Activated naive CD8-positive, alpha-beta T cell treated with anti-CD3 and anti-CD28 coated beads for 36 hours (primary cell): Measurements from ENCODE around the gene ISCU. TPM values are rescaled to one million over a fixed set of nuclear protein-coding genes. Genes with fewer than 3 reads are reported as not detected.

Experiments used
- DNase-seq: peaks from one replicate; pipeline ENCODE4 v3.0.0; 2021
- H3K27ac Mint-ChIP-seq: one replicate; pipeline ENCODE4 v1.8.0; 2022; ENCODE audit warnings: mild to moderate bottlenecking, moderate library complexity, mixed read lengths
- H3K27me3 Mint-ChIP-seq: one replicate; pipeline ENCODE4 v1.8.0; 2022; ENCODE audit warnings: mild to moderate bottlenecking, mixed read lengths
- H3K36me3 Mint-ChIP-seq: one replicate; pipeline ENCODE4 v1.8.0; 2021; ENCODE audit warnings: mild to moderate bottlenecking, mixed read lengths
- H3K4me1 Mint-ChIP-seq: one replicate; pipeline ENCODE4 v1.8.0; 2021; ENCODE audit warnings: mixed read lengths
- H3K4me3 Mint-ChIP-seq: one replicate; pipeline ENCODE4 v1.8.0; 2022; ENCODE audit warnings: mild to moderate bottlenecking, moderate library complexity, mixed read lengths
- H3K9me3 Mint-ChIP-seq: one replicate; pipeline ENCODE4 v1.8.0; 2022; ENCODE audit warnings: mixed read lengths
- total RNA-seq, 2 experiments: library from RNA; stranded (reverse); gene quantifications; one replicate each; pipeline ENCODE4 v1.2.3, GENCODE V29; 2021

The ISCU gene
- total RNA-seq, 2 experiments from 2014 or later = 69.5 TPM

DNA sequence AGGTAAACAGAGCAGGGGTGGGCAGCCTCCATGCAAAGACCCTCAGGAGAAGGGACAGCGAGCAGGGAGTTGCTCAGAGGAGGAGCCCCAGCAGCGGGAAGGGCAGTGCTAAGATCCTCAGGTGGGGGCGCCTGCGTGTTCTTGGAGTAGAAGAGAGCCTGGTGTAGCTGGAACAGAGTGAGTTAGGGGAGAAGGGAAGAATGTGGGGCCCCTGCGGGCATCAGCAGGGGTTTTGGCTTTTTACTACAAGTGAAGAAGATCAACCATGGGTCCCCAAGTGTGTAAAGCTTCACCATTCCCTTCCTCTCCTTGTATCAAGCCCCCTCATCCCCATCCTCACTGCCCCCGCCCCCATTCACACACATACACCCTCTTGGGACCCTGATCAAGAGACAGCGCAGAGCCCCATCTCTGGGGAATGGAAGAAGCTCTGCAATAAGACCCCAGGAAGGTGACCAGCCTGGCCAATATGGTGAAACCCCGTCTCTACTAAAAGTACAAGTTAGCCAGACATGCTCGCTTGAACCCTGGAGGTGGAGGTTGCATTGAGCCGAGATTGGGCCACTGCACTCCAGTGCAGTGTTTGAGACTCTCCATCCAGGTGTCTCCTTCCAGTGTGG, 45.7 kb downstream of the ISCU start:
- Mint-ChIP-seq H3K9me3 (peaks cover 8% of the 10 kb centered on the region), H3K4me3 (no peak overlapping the region), H3K36me3 (peaks cover 5% of the 10 kb centered on the region), H3K27ac (no peak overlapping the region), H3K27me3 (peaks cover 12% of the 10 kb centered on the region), H3K4me1 (peaks cover 16% of the 10 kb centered on the region)
- no peak for DNase-seq

GRCh38 chr12:108608616-108609015, 46.2 kb downstream of the ISCU start:
- DNase-seq = no peak
- Mint-ChIP-seq H3K36me3 (peaks cover 5% of the 10 kb centered on the region), H3K9me3 (peaks cover 8% of the 10 kb centered on the region), H3K4me1 (peaks cover 19% of the 10 kb centered on the region), H3K27me3 (peaks cover 12% of the 10 kb centered on the region), H3K4me3 (no peak overlapping the region), H3K27ac (no peak overlapping the region)

- peaks cover 27% of the 10 kb centered on the region for H3K4me1 Mint-ChIP-seq
- peaks cover 5% of the 10 kb centered on the region for H3K36me3 Mint-ChIP-seq
- no peak for DNase-seq
- no peak overlapping the region for H3K27ac Mint-ChIP-seq
- H3K9me3 Mint-ChIP-seq = peaks cover 8% of the 10 kb centered on the region
- H3K27me3 Mint-ChIP-seq = peaks cover 12% of the 10 kb centered on the region
- H3K4me3 Mint-ChIP-seq = no peak overlapping the region
These were observed 47.3 kb downstream of the ISCU start for GRCh38 chr12:108609537-108610335.

DNA sequence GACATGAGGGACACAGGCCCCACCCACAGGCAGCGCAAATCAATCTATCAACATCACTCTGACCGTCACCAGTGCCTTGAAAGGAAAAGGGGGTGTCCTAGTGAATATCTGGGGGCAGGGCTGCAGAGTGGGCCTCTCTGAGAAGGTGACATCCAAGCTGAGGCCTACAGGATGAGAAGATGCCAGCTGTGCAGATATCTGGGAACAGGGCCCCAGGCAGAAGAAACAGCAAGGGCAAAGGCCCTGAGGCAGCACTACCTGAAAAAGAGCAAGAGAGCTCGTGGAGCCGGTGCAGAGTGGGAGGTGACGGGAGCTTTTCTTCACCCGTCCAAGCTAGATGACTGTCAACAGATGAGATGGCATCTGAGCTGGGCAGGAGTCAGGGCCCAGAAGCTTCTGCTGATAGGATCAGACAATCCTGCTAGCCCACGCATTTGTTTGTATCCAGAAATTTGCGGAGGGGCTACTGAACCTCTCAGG, 48.0 kb downstream of the ISCU start:
- Mint-ChIP-seq H3K27me3 (peaks cover 10% of the 10 kb centered on the region), H3K36me3 (peaks cover 4% of the 10 kb centered on the region), H3K4me1 (peaks cover 28% of the 10 kb centered on the region), H3K27ac (no peak overlapping the region), H3K9me3 (peaks cover 6% of the 10 kb centered on the region), H3K4me3 (no peak overlapping the region)
- no peak for DNase-seq

DNA sequence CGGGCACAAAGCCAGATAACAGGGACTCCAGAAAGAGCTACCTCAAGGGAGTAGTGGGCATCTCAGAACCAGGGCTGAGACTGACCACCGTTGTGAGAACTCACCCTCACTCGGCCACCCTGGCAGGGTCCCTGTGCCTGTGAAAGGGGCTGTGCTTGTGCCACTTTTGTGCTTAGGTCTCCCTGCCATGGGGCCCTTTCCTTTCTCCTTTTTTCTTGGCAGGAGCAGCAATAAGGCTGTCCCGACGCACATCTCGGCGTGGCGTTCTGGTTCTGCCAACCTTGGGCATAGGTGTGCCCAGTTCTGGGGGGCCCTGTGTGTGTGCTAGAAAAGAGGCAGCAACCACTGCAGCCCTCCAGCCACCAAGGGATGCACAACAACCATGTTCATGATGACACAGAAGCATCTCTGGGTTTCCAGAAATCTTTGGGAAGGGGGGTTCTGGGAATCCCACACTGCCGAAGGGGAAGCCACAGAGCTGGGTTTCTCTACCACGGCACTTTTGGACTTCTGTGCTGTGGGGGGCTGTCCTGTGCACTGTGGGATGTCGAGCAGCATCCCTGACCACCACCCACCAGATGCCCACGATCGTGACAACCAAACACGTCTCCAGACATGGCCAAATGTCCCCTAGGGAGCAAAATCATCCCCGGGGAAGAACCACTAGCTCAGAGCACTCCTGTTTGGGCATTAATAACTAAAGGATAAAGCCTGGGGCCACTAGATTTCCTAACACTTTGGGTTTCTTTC, 48.6 kb downstream of the ISCU start:
- Mint-ChIP-seq H3K9me3 (peaks cover 3% of the 10 kb centered on the region), H3K36me3 (peaks cover 3% of the 10 kb centered on the region), H3K27me3 (peaks cover 3% of the 10 kb centered on the region), H3K4me1 (peaks cover 26% of the 10 kb centered on the region), H3K4me3 (no peak overlapping the region), H3K27ac (no peak overlapping the region)
- DNase-seq = no peak

GRCh38 chr12:108611884-108612415, 49.6 kb downstream of the ISCU start:
- H3K4me3 Mint-ChIP-seq = no peak overlapping the region
- peaks cover 35% of the 10 kb centered on the region for H3K4me1 Mint-ChIP-seq
- no peaks in the 10 kb centered on the region for H3K27me3 Mint-ChIP-seq
- H3K36me3 Mint-ChIP-seq = peaks cover 11% of the 10 kb centered on the region
- H3K9me3 Mint-ChIP-seq = peaks cover 10% of the 10 kb centered on the region
- H3K27ac Mint-ChIP-seq = no peak overlapping the region
- peak; percentile 65 for DNase-seq

DNA sequence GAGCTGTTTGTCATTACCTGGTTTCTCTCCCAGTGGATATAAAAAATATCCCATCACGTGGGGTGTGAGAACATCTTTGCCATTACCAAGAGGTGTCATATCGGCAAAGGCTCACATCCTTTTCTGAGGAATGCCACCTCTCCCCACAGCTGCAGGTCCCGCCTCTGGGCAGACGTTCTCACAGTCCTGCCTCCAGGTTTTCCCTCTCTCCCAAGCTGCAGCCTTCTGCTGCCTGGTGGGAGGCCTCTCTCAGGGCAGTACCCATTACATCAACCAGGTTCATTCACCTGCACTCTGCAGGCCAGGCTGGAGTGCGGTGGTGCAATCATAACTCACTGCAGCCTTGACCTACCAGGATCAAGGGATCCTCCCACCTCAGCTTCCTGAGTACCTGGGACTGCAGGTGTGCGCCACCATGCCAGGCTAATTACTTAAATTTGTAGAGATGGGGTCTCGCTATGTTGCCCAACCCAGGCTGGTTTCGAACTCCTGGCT, 50.4 kb downstream of the ISCU start:
- H3K9me3 Mint-ChIP-seq = peaks cover 10% of the 10 kb centered on the region
- no peaks in the 10 kb centered on the region for H3K27me3 Mint-ChIP-seq
- peaks cover 12% of the 10 kb centered on the region for H3K36me3 Mint-ChIP-seq
- H3K4me1 Mint-ChIP-seq = peaks cover 42% of the 10 kb centered on the region
- no peak overlapping the region for H3K4me3 Mint-ChIP-seq
- no peak for DNase-seq
- H3K27ac Mint-ChIP-seq = no peak overlapping the region

GRCh38 chr12:108613548-108613947, 51.2 kb downstream of the ISCU start:
- Mint-ChIP-seq H3K27me3 (no peaks in the 10 kb centered on the region), H3K36me3 (peaks cover 12% of the 10 kb centered on the region), H3K4me1 (peaks cover 49% of the 10 kb centered on the region), H3K27ac (no peak overlapping the region), H3K4me3 (no peak overlapping the region), H3K9me3 (peaks cover 10% of the 10 kb centered on the region)
- DNase-seq = no peak

DNA sequence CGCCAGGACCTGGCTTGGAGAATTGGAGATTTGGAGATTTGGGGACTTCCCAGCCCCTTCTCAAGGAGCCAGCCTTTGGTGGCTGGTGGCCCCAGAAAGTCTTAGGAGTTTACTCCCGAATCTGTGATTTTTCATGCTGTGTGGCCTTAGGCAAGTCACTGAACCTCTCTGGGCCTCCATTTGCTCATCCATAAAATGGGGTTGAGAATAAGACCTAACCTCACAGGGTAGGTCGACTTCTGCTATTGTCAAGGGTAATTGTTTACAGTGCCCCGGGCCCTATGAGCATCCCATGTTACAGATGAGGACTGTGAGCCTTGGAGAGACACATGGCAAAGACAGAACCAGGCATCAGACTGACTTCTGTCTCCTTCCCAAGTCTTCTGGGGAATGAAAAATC, 51.6 kb downstream of the ISCU start:
- Mint-ChIP-seq H3K9me3 (peaks cover 10% of the 10 kb centered on the region), H3K27me3 (no peaks in the 10 kb centered on the region), H3K36me3 (peaks cover 12% of the 10 kb centered on the region), H3K27ac (peak overlapping the region; percentile 28), H3K4me3 (no peak overlapping the region), H3K4me1 (peaks cover 50% of the 10 kb centered on the region)
- DNase-seq = no peak

- H3K27ac Mint-ChIP-seq = no peak overlapping the region
- peaks cover 10% of the 10 kb centered on the region for H3K9me3 Mint-ChIP-seq
- peaks cover 50% of the 10 kb centered on the region for H3K4me1 Mint-ChIP-seq
- DNase-seq = no peak
- peaks cover 12% of the 10 kb centered on the region for H3K36me3 Mint-ChIP-seq
- no peak overlapping the region for H3K4me3 Mint-ChIP-seq
- H3K27me3 Mint-ChIP-seq = no peaks in the 10 kb centered on the region
These were observed 52.2 kb downstream of the ISCU start for GRCh38 chr12:108614639-108615038.

DNA sequence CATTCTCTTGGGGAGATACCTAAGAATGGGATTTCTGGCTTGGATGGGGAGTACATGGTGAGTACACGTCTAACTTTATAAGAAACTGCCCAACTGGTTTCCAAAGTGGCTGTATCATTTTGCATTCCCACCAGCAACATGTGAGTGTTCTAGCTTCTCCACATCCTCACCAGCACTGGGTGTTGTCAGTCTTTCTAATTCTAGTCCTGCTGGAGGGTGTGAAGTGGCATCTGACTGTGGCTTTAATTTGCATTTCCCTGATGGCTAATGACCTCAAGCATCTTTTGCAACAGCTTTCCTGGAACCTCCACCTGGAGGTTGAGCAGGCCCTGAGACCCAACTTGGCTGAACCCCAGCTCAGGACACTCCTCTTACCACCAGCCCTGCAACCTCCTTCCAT, 53.5 kb downstream of the ISCU start:
- no peak for DNase-seq
- Mint-ChIP-seq H3K36me3 (peaks cover 12% of the 10 kb centered on the region), H3K27me3 (no peaks in the 10 kb centered on the region), H3K9me3 (peaks cover 10% of the 10 kb centered on the region), H3K27ac (peak overlapping the region; percentile 93), H3K4me3 (no peak overlapping the region), H3K4me1 (peaks cover 53% of the 10 kb centered on the region)

- DNase-seq = no peak
- no peaks in the 10 kb centered on the region for H3K27me3 Mint-ChIP-seq
- peaks cover 57% of the 10 kb centered on the region for H3K4me1 Mint-ChIP-seq
- peak overlapping the region; percentile 51 for H3K4me3 Mint-ChIP-seq
- peaks cover 10% of the 10 kb centered on the region for H3K9me3 Mint-ChIP-seq
- peak overlapping the region; percentile 93 for H3K27ac Mint-ChIP-seq
- peaks cover 16% of the 10 kb centered on the region for H3K36me3 Mint-ChIP-seq
These were observed 54.0 kb downstream of the ISCU start for GRCh38 chr12:108616359-108616758.

- Mint-ChIP-seq H3K9me3 (peaks cover 10% of the 10 kb centered on the region), H3K27me3 (no peaks in the 10 kb centered on the region), H3K4me1 (peaks cover 55% of the 10 kb centered on the region), H3K4me3 (peak overlapping the region; percentile 51), H3K27ac (peak overlapping the region; percentile 93), H3K36me3 (peaks cover 18% of the 10 kb centered on the region)
- peak; percentile 92 for DNase-seq
These were observed 54.8 kb downstream of the ISCU start for GRCh38 chr12:108616941-108617858.
